Posterior cingulate gyrus (tissue), 11 donors: ENCODE results near the gene RIMBP2.
"Not testable (repeated sequence)": the region's sequence is repeated elsewhere in the genome, so short reads cannot be mapped to it uniquely, and the experiment has no call there.

Experiments
- DNase-seq, 10 donors: peaks; one replicate each; pipeline versions ENCODE4 v3.0.0 to v3.0.0-alpha.2; 2020 to 2021; ENCODE audit warnings: mixed read lengths in 3 of 10
- intact Hi-C: fragments of 100-400 bp; cut with DNase I; formaldehyde crosslinking; loops from one replicate; pipeline ENCODE4 v1.15.1; 2023

RIMBP2 gene

GRCh38 chr12:130709151-130709970 is 6.7 kb downstream of the RIMBP2 start:
- intact Hi-C loops = no loop called here
- peak in 2 of 10 donors; percentile 79 to 80 for DNase-seq

GRCh38 chr12:130708648-130709047 is 7.5 kb downstream of the RIMBP2 start:
- intact Hi-C loops = no loop called here
- peak in 1 of 10 donors; percentile 82 for DNase-seq

- DNase-seq = peak in 1 of 10 donors; percentile 90
- intact Hi-C loops = no loop called here
Measured at GRCh38 chr12:130707571-130707891, 8.6 kb downstream of the RIMBP2 start.

GRCh38 chr12:130706885-130707570 is 9.1 kb downstream of the RIMBP2 start:
- peak in 1 of 10 donors; percentile 64 for DNase-seq
- intact Hi-C loops = no loop called here

GRCh38 chr12:130706311-130706710 is 9.8 kb downstream of the RIMBP2 start:
- peak in 1 of 10 donors; percentile 71 for DNase-seq
- intact Hi-C loops = no loop called here

GRCh38 chr12:130705178-130705822 is 10.8 kb downstream of the RIMBP2 start:
- intact Hi-C loops = no loop called here
- peak in 1 of 10 donors; percentile 84 for DNase-seq

GRCh38 chr12:130704606-130705005 is 11.5 kb downstream of the RIMBP2 start:
- DNase-seq = no peak

GRCh38 chr12:130703733-130704375 is 12.2 kb downstream of the RIMBP2 start:
- intact Hi-C loops = no loop called here
- DNase-seq = no peak

More at GRCh38 chr12:130704606-130705005, 11.5 kb downstream of the RIMBP2 start:
- intact Hi-C loops = no loop called here

GRCh38 chr12:130702966-130703732 is 12.9 kb downstream of the RIMBP2 start:
- no peak for DNase-seq
- intact Hi-C loops = no loop called here

- peak in 2 of 10 donors; percentile 1 to 78 for DNase-seq
- intact Hi-C loops = no loop called here
Measured at GRCh38 chr12:130701402-130701744, 14.7 kb downstream of the RIMBP2 start.

GRCh38 chr12:130700492-130701401 is 15.4 kb downstream of the RIMBP2 start:
- DNase-seq = peak in 2 of 10 donors; percentile 0 to 51
- intact Hi-C loops = no loop called here

GRCh38 chr12:130698106-130698505 is 18.0 kb downstream of the RIMBP2 start:
- intact Hi-C loops = no loop called here
- no peak for DNase-seq

GRCh38 chr12:130696379-130697100 is 19.6 kb downstream of the RIMBP2 start:
- intact Hi-C loops = no loop called here
- peak in 1 of 10 donors; percentile 24 for DNase-seq

- DNase-seq = peak in 1 of 10 donors; percentile 34
Measured at GRCh38 chr12:130695061-130695460, 21.0 kb downstream of the RIMBP2 start.

GRCh38 chr12:130689408-130690405 is 26.4 kb downstream of the RIMBP2 start:
- intact Hi-C loops = no loop called here
- peak in 2 of 10 donors; percentile 65 to 69 for DNase-seq

More at GRCh38 chr12:130695061-130695460, 21.0 kb downstream of the RIMBP2 start:
- intact Hi-C loops = no loop called here

- intact Hi-C loops = not testable (repeated sequence)
- DNase-seq = peak in 2 of 10 donors; percentile 21 to 56
Measured at GRCh38 chr12:130688999-130689398, 27.1 kb downstream of the RIMBP2 start.
